ENCODE measurements around the gene CACNB4.
A peak's percentile ranks its signal among the peaks of the same experiment; 100 is the strongest.
"Not testable (repeated sequence)": the region's sequence is repeated elsewhere in the genome, so short reads cannot be mapped to it uniquely, and the experiment has no call there.

The CACNB4 gene

DNA sequence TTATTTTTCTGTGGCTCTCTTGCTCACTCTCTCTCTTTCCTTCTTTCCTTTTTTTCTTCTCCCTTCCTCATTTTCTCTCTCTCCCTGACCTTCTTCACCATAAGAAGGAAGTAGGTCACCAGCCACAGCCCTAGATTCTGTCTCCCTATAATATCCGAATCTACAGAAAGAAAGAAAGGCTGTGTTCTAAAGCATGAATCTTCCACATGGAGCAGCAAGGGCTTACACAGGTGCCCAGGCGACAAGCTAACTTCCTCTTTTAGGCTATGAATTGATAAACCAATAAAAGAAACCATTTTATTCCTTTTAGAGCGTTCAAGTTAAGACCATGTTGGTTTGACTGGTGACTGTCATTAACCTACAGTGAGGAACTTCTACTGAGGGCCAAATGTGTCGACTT, 49.3 kb downstream of the CACNB4 start:
- no peak for DNase-seq

GRCh38 chr2:152047824-152048471, 50.9 kb downstream of the CACNB4 start:
- DNase-seq, result no peak

DNA sequence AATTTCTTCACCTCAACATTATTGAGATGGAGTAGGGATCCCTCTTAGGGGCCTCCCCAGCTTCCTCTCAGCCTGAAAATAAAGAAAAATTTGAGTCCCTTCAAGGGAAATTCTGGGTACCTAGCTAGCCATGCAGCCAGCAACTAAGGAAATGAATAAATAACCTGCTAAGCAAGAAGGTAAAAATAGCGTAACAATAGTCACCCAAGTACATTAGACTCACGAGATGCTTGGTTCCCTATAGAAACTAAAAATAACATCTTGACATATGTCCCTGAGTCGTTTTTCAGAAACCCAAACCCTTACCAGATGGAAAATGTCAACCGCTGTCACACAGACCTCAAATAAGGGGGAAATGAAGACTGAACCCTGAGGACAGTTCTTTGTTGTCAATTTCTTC, 51.9 kb downstream of the CACNB4 start:
- no peak for DNase-seq

DNA sequence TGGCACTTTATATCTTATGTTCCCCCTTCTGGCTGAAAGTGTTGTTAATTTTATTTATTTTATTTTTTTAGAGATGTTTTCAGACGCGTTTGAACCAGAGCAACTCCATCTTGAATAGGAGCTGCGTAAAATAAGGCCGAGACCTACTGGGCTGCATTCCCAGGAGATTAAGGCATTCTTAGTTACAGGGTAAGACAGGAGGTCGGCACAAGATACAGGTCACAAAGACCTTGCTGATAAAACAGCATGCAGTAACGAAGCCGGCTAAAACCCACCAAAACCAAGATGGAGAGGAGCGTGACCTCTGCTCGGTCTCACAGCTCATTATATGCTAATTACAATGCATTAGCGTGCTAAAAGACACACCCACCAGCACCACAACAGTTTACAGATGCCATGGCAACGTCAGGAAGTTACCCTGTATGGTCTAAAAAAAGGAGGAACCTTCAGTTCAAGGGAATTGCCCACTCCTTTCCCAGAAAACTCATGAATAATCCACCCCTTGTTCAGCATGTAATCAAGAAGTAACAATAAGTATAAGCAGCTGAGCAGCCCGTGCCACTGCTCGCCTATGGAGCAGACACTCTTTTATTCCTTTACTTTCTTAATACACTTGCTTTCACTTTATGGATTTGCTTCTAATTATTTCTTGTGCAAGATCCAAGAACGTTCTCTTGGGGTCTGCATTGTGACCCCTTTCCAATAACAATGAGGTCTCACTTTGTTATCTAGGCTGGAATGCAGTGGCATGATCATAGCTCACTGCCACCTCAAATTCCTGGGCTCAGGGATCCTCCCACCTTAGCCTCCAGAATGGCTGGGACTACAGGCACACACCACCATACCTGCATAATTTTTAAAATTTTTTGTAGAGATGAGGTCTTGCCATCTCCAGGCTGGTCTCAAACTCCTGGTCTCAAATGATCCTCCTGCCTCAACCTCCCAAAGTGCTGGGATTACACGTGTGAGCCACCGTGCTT, 55.9 kb downstream of the CACNB4 start:
- no peak for DNase-seq

DNA sequence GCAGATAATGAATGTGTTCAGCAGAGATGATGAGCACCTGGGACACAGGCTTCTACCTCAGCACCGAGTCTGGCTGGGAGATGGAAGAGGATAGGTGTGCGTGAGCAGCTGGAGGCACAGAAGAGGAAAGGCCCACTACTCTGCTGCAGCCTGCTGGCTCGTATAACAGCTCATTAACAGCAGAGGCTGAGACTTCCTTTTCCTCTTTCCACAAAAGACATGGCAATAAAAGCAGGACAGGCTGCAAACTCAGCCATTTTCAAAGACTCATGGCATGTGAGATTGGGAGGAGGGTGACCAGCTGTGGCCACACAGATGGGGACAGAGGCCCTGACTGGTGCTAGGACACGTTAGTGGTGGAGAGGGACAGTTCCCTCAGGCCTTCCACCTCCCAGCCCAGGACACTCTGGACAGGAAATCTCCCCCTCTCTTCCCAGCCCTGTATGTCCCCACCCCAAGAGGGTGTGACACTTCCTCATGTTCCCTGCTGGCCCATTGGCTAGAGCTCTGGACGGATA, 60.3 kb downstream of the CACNB4 start:
- peak; percentile 6 for DNase-seq

DNA sequence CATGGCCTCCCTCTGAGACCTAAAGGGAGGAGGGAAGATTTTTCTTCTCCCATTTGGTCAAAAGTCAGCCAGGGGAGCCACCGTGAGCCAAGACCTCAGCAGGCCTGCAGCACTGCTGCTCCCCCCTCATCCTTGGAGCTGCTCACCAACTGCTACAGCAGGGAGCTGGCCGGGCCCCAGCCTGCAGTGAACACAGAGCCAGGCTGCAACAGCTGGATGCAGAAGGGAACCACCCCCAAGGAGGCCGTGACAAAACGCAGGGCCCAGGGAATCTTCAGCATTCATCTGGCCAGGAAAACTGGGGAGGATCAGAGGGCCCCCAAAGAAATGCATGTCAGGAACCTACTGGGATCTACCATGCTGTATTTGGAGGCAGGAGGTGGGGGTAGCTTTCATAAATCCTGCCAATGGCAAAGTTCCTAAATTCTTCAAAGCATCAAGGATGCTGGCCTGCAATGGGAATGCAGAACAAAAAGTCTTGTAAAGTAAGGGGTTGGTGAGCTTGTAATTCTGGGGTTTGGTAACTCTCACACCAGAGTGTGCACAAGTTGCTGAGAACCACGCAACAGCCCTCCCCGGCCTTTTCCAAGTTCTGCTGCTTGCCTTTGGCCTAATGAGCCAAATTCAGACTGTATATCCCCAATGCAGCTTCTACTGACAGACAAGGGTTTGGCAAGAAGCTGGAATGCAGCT, 61.0 kb downstream of the CACNB4 start:
- DNase-seq, result no peak

GRCh38 chr2:152036611-152037469, 62.0 kb downstream of the CACNB4 start:
- DNase-seq, result peak; percentile 47

DNA sequence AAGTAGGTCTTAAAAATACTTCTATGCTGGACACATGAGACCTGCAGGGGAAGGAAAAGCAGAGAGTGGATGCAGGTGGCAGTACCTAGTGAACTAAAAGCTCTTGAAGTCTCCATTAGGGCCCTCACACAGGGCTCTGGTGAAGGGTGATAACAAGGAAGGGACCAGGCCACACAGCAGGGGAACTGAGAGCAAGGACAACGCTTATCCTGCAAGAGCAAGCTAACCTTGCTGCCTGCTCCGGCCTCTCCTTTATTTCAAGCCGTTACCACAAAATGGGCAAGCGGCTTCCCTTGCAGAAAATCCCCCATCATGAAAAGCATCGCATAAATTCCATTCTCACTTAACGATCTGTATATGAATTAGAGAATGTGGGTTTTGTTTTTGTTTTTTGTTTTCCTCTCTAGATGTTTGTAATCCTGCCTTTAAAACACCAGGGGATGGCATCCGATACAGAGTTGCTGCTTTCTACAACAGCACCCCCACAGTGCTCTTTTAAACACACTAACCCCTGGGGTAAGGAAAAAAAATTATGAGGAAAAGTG, 64.5 kb downstream of the CACNB4 start:
- DNase-seq, result no peak

GRCh38 chr2:152033011-152033925, 65.6 kb downstream of the CACNB4 start:
- DNase-seq, result no peak

GRCh38 chr2:152031747-152032306, 67.0 kb downstream of the CACNB4 start:
- DNase-seq, result no peak

- DNase-seq, result not testable (repeated sequence)
These were observed 68.1 kb downstream of the CACNB4 start for GRCh38 chr2:152030596-152031328.

DNA sequence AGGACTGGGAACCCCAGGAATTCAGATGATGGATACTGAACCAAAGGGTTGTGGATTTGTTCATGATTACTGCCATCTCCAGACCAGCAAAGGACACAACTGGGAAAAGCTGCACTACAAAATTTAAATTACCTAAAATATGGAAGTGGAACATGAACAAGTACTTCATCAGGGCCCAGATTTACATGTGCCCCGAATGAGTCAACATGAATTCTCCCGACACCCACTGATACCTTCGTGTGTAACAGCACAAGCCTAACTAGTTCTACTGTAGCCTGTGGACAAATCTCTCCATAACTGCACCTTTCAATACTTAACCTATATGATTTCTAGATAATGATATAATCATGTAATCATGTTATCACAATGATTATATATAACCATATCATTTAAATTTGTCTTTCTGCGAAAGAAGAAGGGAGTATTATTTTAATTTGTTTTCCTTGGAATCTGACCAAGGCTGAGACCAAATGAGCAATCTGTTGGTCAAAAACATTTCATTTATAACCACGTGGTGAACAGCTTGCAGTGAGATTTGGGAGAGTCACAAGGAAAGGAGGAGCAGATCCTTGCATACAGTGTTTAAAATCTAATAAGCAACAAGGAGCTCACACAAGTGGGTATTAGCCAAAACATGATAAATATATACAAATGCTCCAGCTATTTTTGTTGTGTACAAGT, 70.5 kb downstream of the CACNB4 start:
- no peak for DNase-seq

- DNase-seq, result peak; percentile 76
These were observed 73.1 kb downstream of the CACNB4 start for GRCh38 chr2:152025678-152026287.

- DNase-seq, result no peak
These were observed 74.4 kb downstream of the CACNB4 start for GRCh38 chr2:152024477-152024876.

GRCh38 chr2:152022090-152022489, 76.8 kb downstream of the CACNB4 start:
- peak; percentile 12 for DNase-seq

GRCh38 chr2:152021001-152021400, 77.8 kb downstream of the CACNB4 start:
- DNase-seq, result not testable (repeated sequence)

DNA sequence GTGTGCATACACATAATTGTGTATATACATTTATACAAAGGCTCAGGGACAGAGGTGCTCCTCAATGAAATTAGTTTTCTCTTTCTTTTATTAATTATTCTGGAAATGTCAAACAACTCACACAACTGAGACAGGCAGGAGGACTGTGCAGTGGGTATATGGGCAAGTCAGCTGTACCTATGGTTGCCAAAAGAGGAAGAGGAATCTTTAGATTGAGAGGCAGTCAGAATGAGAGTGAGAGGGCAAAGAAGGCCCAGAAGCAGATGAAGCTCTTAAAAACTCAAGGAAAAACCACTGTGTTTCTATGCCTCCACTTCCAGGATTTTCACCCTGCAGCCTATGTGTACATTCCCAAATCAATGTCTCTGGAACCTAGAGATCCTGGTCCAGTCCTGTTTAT, 79.1 kb downstream of the CACNB4 start:
- DNase-seq, result no peak

Measured in NCI-H510A treated with DMSO at 0.1 percent for 48 hours (cell line).